ENCODE measurements around the gene GSN. TPM values are rescaled to one million over a fixed set of nuclear protein-coding genes. Genes with fewer than 3 reads are reported as not detected.

Gene GSN
- total RNA-seq, 4 donors from 2014 or later: 364 to 571 (median 480) TPM

GRCh38 chr9:121354762-121355161, 86.8 kb downstream of the GSN start:
- Histone ChIP-seq H3K27ac (peak overlapping the region in 2 of 4 donors; percentile 6 to 55), H3K4me1 (peaks cover 0 to 63% (median 6%) of the 10 kb centered on the region in 4 donors), H3K9me3 (no peaks in the 10 kb centered on the region), H3K4me3 (no peak overlapping the region), H3K27me3 (no peaks in the 10 kb centered on the region), H3K36me3 (peaks cover 0 to 13% (median 0%) of the 10 kb centered on the region in 3 donors)
- DNase-seq: no peak
- TF ChIP-seq POLR2A (IDR thresholded peaks at IDR 0.05) (no peak), CTCF (IDR thresholded peaks at IDR 0.05) (no peak)

GRCh38 chr9:121357011-121357410, 89.0 kb downstream of the GSN start:
- H3K36me3 ChIP-seq: peaks cover 0 to 13% (median 0%) of the 10 kb centered on the region in 3 donors
- H3K4me1 ChIP-seq: peaks cover 0 to 62% (median 5%) of the 10 kb centered on the region in 4 donors
- peak overlapping the region in 1 of 4 donors; percentile 11 for H3K4me3 ChIP-seq
- H3K9me3 ChIP-seq: no peaks in the 10 kb centered on the region
- peak overlapping the region; percentile 50 to 79 (median 69) for H3K27ac ChIP-seq
- TF ChIP-seq CTCF (IDR thresholded peaks at IDR 0.05) (no peak), POLR2A (IDR thresholded peaks at IDR 0.05) (no peak)
- DNase-seq: no peak
- no peaks in the 10 kb centered on the region for H3K27me3 ChIP-seq

- no peak overlapping the region for H3K4me3 ChIP-seq
- TF ChIP-seq POLR2A (IDR thresholded peaks at IDR 0.05) (no peak), CTCF (IDR thresholded peaks at IDR 0.05) (no peak)
- no peaks in the 10 kb centered on the region for H3K9me3 ChIP-seq
- H3K27ac ChIP-seq: peak overlapping the region; percentile 24 to 79 (median 40)
- peaks cover 0 to 5% (median 0%) of the 10 kb centered on the region in 3 donors for H3K36me3 ChIP-seq
- H3K4me1 ChIP-seq: peaks cover 0 to 68% (median 4%) of the 10 kb centered on the region in 4 donors
- no peak for DNase-seq
- no peaks in the 10 kb centered on the region for H3K27me3 ChIP-seq
Observed at GRCh38 chr9:121358751-121359150, 90.8 kb downstream of the GSN start.

- H3K27ac ChIP-seq: peak overlapping the region in 3 of 4 donors; percentile 24 to 79 (median 42)
- H3K4me3 ChIP-seq: no peak overlapping the region
- H3K4me1 ChIP-seq: peaks cover 0 to 70% (median 2%) of the 10 kb centered on the region in 4 donors
- H3K36me3 ChIP-seq: no peaks in the 10 kb centered on the region
- no peak for DNase-seq
- H3K9me3 ChIP-seq: no peaks in the 10 kb centered on the region
- H3K27me3 ChIP-seq: no peaks in the 10 kb centered on the region
- TF ChIP-seq POLR2A (IDR thresholded peaks at IDR 0.05) (no peak), CTCF (IDR thresholded peaks at IDR 0.05) (no peak)
Observed at GRCh38 chr9:121359351-121360294, 91.7 kb downstream of the GSN start.

- Histone ChIP-seq H3K4me1 (peaks cover 0 to 72% (median 2%) of the 10 kb centered on the region in 4 donors), H3K9me3 (no peaks in the 10 kb centered on the region), H3K4me3 (no peak overlapping the region), H3K27ac (peak overlapping the region in 2 of 4 donors; percentile 51 to 79), H3K36me3 (no peaks in the 10 kb centered on the region), H3K27me3 (no peaks in the 10 kb centered on the region)
- no peak for TF ChIP-seq CTCF (IDR thresholded peaks at IDR 0.05)
- no peak for TF ChIP-seq POLR2A (IDR thresholded peaks at IDR 0.05)
- DNase-seq: no peak
Observed at GRCh38 chr9:121360601-121361374, 92.8 kb downstream of the GSN start.

Measured in Peyer's patch (tissue), 4 donors.